Hepatocyte (in vitro differentiated cells): Measurements from ENCODE around the gene SBF2. TPM values are rescaled to one million over a fixed set of nuclear protein-coding genes. Genes with fewer than 3 reads are reported as not detected.
A peak's percentile ranks its signal among the peaks of the same experiment; 100 is the strongest.

Source experiments
- DNase-seq: peaks from one replicate; pipeline ENCODE4 v3.0.0-alpha.2; 2016; ENCODE audit warnings: low spot score
- H2AFZ ChIP-seq: fragments of 200-600 bp; sonication (generic); 2 replicates; pipeline ENCODE4 v1.6.0; 2016; ENCODE audit warnings: antibody characterized with exemption, mild to moderate bottlenecking
- H3K27ac ChIP-seq: fragments of 200-600 bp; sonication (generic); 2 replicates; pipeline ENCODE4 v1.5.1; 2016; ENCODE audit warnings: mild to moderate bottlenecking
- H3K27me3 ChIP-seq: fragments of 200-600 bp; sonication (generic); 2 replicates; pipeline ENCODE4 v1.6.1; 2016
- H3K36me3 ChIP-seq: fragments of 200-600 bp; sonication (generic); replicated peaks from 2 replicates; pipeline ENCODE4 v1.5.1; 2016; ENCODE audit warnings: low read depth; ENCODE audit not compliant: insufficient read depth
- H3K4me1 ChIP-seq: fragments of 200-600 bp; sonication (generic); 2 replicates; pipeline ENCODE4 v1.5.1; 2016; ENCODE audit warnings: mild to moderate bottlenecking, moderate library complexity; ENCODE audit not compliant: insufficient read depth
- H3K4me2 ChIP-seq: fragments of 200-600 bp; sonication (generic); 2 replicates; pipeline ENCODE4 v1.6.0; 2016
- H3K4me3 ChIP-seq: fragments of 200-600 bp; sonication (generic); 2 replicates; pipeline ENCODE4 v1.5.1; 2016; ENCODE audit warnings: mild to moderate bottlenecking
- H3K79me2 ChIP-seq: fragments of 200-600 bp; sonication (generic); 2 replicates; pipeline ENCODE4 v1.6.0; 2017; ENCODE audit warnings: mild to moderate bottlenecking
- H3K9me2 ChIP-seq: fragments of 200-600 bp; sonication (generic); replicated peaks from 2 replicates; pipeline ENCODE4 v1.6.0; 2017; ENCODE audit warnings: mild to moderate bottlenecking; ENCODE audit not compliant: insufficient read depth
- H3K9me3 ChIP-seq: fragments of 200-600 bp; sonication (generic); 2 replicates; pipeline ENCODE4 v1.5.1; 2016; ENCODE audit warnings: low read depth, mild to moderate bottlenecking
- H4K20me1 ChIP-seq: fragments of 200-600 bp; sonication (generic); 2 replicates; pipeline ENCODE4 v1.6.0; 2016; ENCODE audit warnings: mild to moderate bottlenecking; ENCODE audit not compliant: insufficient read depth, poor library complexity, severe bottlenecking
- EZH2 ChIP-seq: fragments of 200-600 bp; sonication (generic); IDR thresholded peaks from 2 replicates; pipeline ENCODE4 v1.6.1; 2016; ENCODE audit warnings: antibody characterized with exemption, mild to moderate bottlenecking, borderline replicate concordance
- EZH2phosphoT487 ChIP-seq: fragments of 200-600 bp; sonication (generic); IDR thresholded peaks from one replicate; pipeline ENCODE4 v1.6.1; 2018; ENCODE audit warnings: antibody characterized with exemption, mild to moderate bottlenecking, low read depth, moderate library complexity; ENCODE audit not compliant: unreplicated experiment, severe bottlenecking
- WGBS: methylation state at CpG from one replicate; pipeline ENCODE4 v1.1.6; 2016; ENCODE audit warnings: low lambda C conversion rate; ENCODE audit errors: missing lambda C conversion rate; 5-methylcytosine and 5-hydroxymethylcytosine counted together
- polyA plus RNA-seq: library from polyadenylated mRNA; unstranded; fragments of >200 nt; fragmentation: Nextera tagmentation; extraction: Ambion mirVana; gene quantifications from 2 replicates; pipeline ENCODE4 v1.2.1, GENCODE V29; 2016
- total RNA-seq: library from RNA; depleted of rRNA; stranded (reverse); fragments of >200 nt; gene quantifications from 2 replicates; pipeline ENCODE4 v1.2.3, GENCODE V29; 2014
- TF ChIP-seq, protein P1 (sequence below): fragments of 200-600 bp; sonication (generic); IDR thresholded peaks from 2 replicates; pipeline ENCODE4 v1.5.1; 2016; ENCODE audit warnings: antibody characterized with exemption, mild to moderate bottlenecking; ENCODE audit not compliant: poor library complexity

SBF2 gene
- total and polyA plus RNA-seq, 2 experiments from 2014 or later, result 25.7 to 83.2 TPM

DNA sequence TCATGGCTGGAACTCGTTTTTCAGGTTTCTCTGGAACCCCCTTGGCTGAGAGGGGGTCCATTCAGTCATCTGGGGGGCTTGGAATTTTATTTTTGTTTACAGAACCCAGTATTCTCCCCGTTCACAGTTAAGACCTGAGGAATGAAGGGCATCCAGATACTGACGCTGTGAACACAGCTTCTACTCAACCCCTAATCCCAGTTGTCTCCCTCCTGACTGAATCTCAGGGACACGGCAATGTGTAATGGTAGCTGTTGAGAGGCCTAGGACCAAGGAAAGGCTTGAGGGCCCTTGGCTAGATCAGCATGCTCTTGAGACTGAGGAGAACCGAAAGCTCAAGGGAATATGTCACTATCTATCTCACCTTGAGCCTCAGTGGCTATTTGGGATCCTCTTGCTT lies 516.5 kb downstream of the SBF2 start:
- Histone ChIP-seq H3K27me3 (no peaks in the 10 kb centered on the region), H4K20me1 (no peaks in the 10 kb centered on the region), H3K9me3 (no peaks in the 10 kb centered on the region), H2AFZ (no peak overlapping the region), H3K4me1 (peaks cover 14% of the 10 kb centered on the region), H3K4me2 (no peak overlapping the region), H3K27ac (peak overlapping the region; percentile 50), H3K79me2 (no peaks in the 10 kb centered on the region), H3K4me3 (no peak overlapping the region), H3K9me2 (no peaks in the 10 kb centered on the region), H3K36me3 (no peaks in the 10 kb centered on the region)
- DNase-seq, result no peak
- TF ChIP-seq EZH2 (no peak), EZH2phosphoT487 (no peak)
- TF ChIP-seq, protein P1, sequence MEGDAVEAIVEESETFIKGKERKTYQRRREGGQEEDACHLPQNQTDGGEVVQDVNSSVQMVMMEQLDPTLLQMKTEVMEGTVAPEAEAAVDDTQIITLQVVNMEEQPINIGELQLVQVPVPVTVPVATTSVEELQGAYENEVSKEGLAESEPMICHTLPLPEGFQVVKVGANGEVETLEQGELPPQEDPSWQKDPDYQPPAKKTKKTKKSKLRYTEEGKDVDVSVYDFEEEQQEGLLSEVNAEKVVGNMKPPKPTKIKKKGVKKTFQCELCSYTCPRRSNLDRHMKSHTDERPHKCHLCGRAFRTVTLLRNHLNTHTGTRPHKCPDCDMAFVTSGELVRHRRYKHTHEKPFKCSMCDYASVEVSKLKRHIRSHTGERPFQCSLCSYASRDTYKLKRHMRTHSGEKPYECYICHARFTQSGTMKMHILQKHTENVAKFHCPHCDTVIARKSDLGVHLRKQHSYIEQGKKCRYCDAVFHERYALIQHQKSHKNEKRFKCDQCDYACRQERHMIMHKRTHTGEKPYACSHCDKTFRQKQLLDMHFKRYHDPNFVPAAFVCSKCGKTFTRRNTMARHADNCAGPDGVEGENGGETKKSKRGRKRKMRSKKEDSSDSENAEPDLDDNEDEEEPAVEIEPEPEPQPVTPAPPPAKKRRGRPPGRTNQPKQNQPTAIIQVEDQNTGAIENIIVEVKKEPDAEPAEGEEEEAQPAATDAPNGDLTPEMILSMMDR, result no peak
- WGBS, result 70% methylated on average over 5 of the region's 5 CpGs

DNA sequence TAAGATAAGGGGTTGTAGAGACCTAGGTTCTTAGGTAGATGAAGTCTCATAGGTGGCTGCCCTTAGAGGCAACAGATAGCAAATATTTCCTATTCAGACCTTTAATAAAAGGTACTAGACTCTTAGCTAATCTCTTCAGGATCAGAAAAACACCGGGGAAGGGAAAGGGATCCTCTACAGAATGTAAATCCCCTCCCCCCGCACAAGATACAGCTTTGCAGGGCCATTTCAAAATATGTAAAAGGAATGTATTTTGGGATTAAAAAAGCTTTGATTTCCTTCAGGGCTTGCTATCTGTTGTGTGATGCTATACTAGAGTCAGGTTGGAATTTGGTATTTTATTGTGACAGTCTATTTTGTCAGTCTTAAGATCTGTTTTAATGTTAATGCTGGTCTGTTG lies 517.0 kb downstream of the SBF2 start:
- DNase-seq, result no peak
- no peak for TF ChIP-seq EZH2
- TF ChIP-seq, protein P1, result no peak
- H3K27ac ChIP-seq, result peak overlapping the region; percentile 50
- 47% methylated on average over 2 of the region's 2 CpGs for WGBS
- no peak overlapping the region for H2AFZ ChIP-seq
- no peak overlapping the region for H3K4me3 ChIP-seq
- no peaks in the 10 kb centered on the region for H3K79me2 ChIP-seq
- no peaks in the 10 kb centered on the region for H4K20me1 ChIP-seq
- no peaks in the 10 kb centered on the region for H3K9me2 ChIP-seq
- no peaks in the 10 kb centered on the region for H3K9me3 ChIP-seq
- no peak overlapping the region for H3K4me2 ChIP-seq
- H3K36me3 ChIP-seq, result no peaks in the 10 kb centered on the region
- H3K27me3 ChIP-seq, result no peaks in the 10 kb centered on the region
- H3K4me1 ChIP-seq, result peaks cover 14% of the 10 kb centered on the region

DNA sequence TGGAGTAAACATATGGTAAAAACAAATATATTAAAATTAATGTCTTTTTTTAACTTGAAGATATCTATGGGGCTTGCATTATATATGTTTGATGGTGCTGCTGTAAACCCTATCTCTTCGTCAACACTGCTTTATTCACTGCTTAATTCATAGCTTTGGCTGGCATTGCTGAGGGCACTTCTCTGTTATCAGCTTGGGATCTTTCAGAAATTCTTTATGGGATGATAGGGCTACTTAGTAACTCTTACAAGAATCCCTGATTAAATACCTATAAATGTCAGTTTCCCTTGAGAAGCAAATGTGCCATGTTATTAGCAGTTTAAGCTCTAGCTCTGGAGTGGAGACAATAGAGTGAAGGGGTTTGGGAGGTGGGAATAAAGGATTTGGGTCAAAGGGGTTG lies 517.8 kb downstream of the SBF2 start:
- Histone ChIP-seq H3K9me3 (no peaks in the 10 kb centered on the region), H3K4me3 (no peak overlapping the region), H3K4me1 (peaks cover 14% of the 10 kb centered on the region), H4K20me1 (no peaks in the 10 kb centered on the region), H3K36me3 (no peaks in the 10 kb centered on the region), H3K9me2 (no peaks in the 10 kb centered on the region), H2AFZ (no peak overlapping the region), H3K27ac (no peak overlapping the region), H3K79me2 (no peaks in the 10 kb centered on the region), H3K4me2 (no peak overlapping the region), H3K27me3 (no peaks in the 10 kb centered on the region)
- TF ChIP-seq, protein P1, result no peak
- TF ChIP-seq EZH2 (no peak), EZH2phosphoT487 (no peak)
- DNase-seq, result no peak
- 100% methylated on average over 1 of the region's 1 CpG for WGBS

DNA sequence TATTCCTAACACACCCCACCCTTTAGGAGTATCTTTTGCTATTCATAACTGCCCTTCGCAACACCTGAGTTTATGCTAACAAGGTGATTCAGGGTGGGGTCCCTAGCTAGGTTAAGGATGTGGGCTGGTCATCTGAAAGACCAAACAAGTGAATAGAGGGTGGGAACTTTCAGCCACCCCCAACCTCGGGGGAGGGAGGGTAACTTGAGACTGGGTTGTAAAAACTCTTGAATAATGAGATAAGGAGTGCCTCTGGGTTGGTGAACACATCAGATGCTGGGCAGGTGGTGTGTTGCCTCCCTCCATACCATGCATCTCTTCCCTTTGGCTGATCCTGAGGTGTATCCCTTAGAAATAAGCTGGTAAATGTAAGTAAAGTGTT lies 518.6 kb downstream of the SBF2 start:
- H3K79me2 ChIP-seq, result no peaks in the 10 kb centered on the region
- no peaks in the 10 kb centered on the region for H3K36me3 ChIP-seq
- peaks cover 14% of the 10 kb centered on the region for H3K4me1 ChIP-seq
- peak overlapping the region; percentile 11 for H3K27ac ChIP-seq
- DNase-seq, result no peak
- TF ChIP-seq, protein P1, result no peak
- TF ChIP-seq EZH2phosphoT487, result no peak
- no peak for TF ChIP-seq EZH2
- no peaks in the 10 kb centered on the region for H3K9me2 ChIP-seq
- no peaks in the 10 kb centered on the region for H4K20me1 ChIP-seq
- no peaks in the 10 kb centered on the region for H3K27me3 ChIP-seq
- H3K4me2 ChIP-seq, result no peak overlapping the region
- no peak overlapping the region for H2AFZ ChIP-seq
- no peaks in the 10 kb centered on the region for H3K9me3 ChIP-seq
- no peak overlapping the region for H3K4me3 ChIP-seq
- WGBS, result 41% methylated on average over 2 of the region's 2 CpGs
